ENCODE results near the gene CTXN1.

DNA sequence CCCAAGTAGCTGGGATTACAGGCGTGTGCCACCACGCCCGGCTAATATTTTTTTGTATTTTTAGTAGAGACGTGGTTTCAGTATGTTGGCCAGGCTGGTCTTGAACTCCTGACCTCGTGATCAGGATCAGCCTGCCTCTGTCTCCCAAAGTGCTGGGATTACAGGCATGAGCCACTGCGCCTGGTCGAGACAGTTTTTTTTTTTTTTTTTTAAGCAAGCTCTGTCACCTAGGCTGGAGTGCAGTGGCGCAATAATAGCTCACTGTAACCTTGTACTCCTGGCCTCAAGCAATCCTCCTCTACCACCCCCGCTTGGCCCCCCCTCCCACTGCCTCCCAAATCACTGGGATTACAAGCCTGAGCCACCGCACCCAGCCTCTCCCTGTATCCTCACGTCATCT is 28.6 kb downstream of the CTXN1 start:
- no peak for TF ChIP-seq GATA2 (IDR thresholded peaks at IDR 0.05; ENCODE audit: low read depth, low read length)
- no peak for TF ChIP-seq GATA3 (IDR thresholded peaks at IDR 0.05; ENCODE audit: low read depth, low read length)
